ENCODE measurements around the gene CACNA2D1.
"Not testable (repeated sequence)": the region's sequence is repeated elsewhere in the genome, so short reads cannot be mapped to it uniquely, and the experiment has no call there.

CACNA2D1 gene

GRCh38 chr7:82393076-82393839, 50.3 kb downstream of the CACNA2D1 start:
- DNase-seq, result no peak
- H3K4me3 Mint-ChIP-seq, result no peak overlapping the region
- no peaks in the 10 kb centered on the region for H3K4me1 Mint-ChIP-seq (ENCODE audit: low read depth)
- no peaks in the 10 kb centered on the region for H3K36me3 Mint-ChIP-seq (ENCODE audit: low read depth)
- H3K9me3 Mint-ChIP-seq, result no peaks in the 10 kb centered on the region
- no peak overlapping the region for H3K27ac Mint-ChIP-seq
- H3K27me3 Mint-ChIP-seq, result no peaks in the 10 kb centered on the region

DNA sequence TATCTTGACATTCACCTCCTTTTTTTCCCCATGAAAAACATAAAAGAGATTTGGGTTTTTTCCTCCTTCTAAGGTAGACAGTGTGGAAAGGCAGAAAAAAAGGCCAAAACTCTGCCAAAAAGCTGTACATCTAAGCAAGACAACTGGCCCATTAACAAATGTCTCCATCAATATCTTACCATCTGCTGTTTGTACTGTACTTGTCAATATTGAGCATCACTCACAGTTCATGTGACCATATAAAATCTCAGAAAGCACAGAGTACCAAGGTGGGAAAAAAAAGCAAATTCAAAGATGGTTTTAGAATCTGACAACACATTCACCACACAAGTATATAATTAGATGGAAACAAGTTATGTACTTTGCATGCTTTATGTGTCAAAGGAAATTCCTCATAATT, 52.6 kb downstream of the CACNA2D1 start:
- no peaks in the 10 kb centered on the region for H3K36me3 Mint-ChIP-seq (ENCODE audit: low read depth)
- no peaks in the 10 kb centered on the region for H3K4me1 Mint-ChIP-seq (ENCODE audit: low read depth)
- no peak overlapping the region for H3K27ac Mint-ChIP-seq
- no peaks in the 10 kb centered on the region for H3K9me3 Mint-ChIP-seq
- DNase-seq, result no peak
- H3K27me3 Mint-ChIP-seq, result no peaks in the 10 kb centered on the region
- no peak overlapping the region for H3K4me3 Mint-ChIP-seq

DNA sequence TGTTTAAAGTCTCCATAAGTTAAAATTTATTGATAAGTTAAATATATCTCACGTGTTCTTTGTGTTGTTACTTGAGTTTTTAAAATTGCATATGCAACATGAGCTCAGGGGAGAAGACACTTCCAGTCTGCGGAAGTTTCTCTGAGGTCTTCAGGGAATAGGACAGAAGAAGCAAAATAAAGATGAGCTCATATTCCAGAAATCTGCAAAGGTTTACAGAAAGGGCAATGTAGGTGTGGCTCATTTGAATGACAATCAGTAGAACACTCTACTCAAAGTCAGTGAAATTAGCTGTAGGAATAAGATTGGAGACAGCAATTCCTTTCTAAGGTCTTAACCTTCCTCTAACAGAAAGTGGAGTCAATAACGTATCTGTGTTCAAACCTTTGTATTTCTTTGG, 53.7 kb downstream of the CACNA2D1 start:
- no peak overlapping the region for H3K4me3 Mint-ChIP-seq
- H3K27ac Mint-ChIP-seq, result no peak overlapping the region
- H3K4me1 Mint-ChIP-seq (ENCODE audit: low read depth), result no peaks in the 10 kb centered on the region
- no peaks in the 10 kb centered on the region for H3K9me3 Mint-ChIP-seq
- H3K27me3 Mint-ChIP-seq, result no peaks in the 10 kb centered on the region
- no peak for DNase-seq
- H3K36me3 Mint-ChIP-seq (ENCODE audit: low read depth), result no peaks in the 10 kb centered on the region

GRCh38 chr7:82388138-82388537, 55.4 kb downstream of the CACNA2D1 start:
- H3K36me3 Mint-ChIP-seq (ENCODE audit: low read depth), result no peaks in the 10 kb centered on the region
- H3K4me1 Mint-ChIP-seq (ENCODE audit: low read depth), result no peaks in the 10 kb centered on the region
- H3K9me3 Mint-ChIP-seq, result no peaks in the 10 kb centered on the region
- no peaks in the 10 kb centered on the region for H3K27me3 Mint-ChIP-seq
- DNase-seq, result no peak
- no peak overlapping the region for H3K4me3 Mint-ChIP-seq
- no peak overlapping the region for H3K27ac Mint-ChIP-seq

DNA sequence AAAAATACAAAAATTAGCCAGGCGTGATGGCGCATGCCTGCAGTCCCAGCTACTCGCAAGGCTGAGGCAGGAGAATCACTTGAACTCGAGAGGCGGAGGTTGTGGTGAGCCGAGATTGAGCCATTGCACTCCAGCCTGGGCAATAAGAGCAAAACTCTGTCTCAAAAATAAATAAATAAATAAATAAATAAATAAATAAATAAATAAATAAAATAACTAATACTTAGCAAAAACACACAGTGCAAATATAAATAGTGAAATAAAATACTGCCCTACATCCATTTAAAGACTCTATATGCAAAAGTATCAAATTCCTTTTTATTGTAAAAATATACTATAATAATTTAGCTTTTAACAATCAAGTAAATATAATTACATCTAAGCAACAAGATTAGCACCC, 57.0 kb downstream of the CACNA2D1 start:
- not testable (repeated sequence) for H3K36me3 Mint-ChIP-seq (ENCODE audit: low read depth); H3K9me3 Mint-ChIP-seq; H3K27ac Mint-ChIP-seq; DNase-seq; H3K4me3 Mint-ChIP-seq; H3K27me3 Mint-ChIP-seq; H3K4me1 Mint-ChIP-seq (ENCODE audit: low read depth)

GRCh38 chr7:82384779-82385178, 58.8 kb downstream of the CACNA2D1 start:
- DNase-seq, result no peak
- no peaks in the 10 kb centered on the region for H3K4me1 Mint-ChIP-seq (ENCODE audit: low read depth)
- no peaks in the 10 kb centered on the region for H3K27me3 Mint-ChIP-seq
- H3K9me3 Mint-ChIP-seq, result no peaks in the 10 kb centered on the region
- no peak overlapping the region for H3K4me3 Mint-ChIP-seq
- H3K27ac Mint-ChIP-seq, result no peak overlapping the region
- H3K36me3 Mint-ChIP-seq (ENCODE audit: low read depth), result no peaks in the 10 kb centered on the region

GRCh38 chr7:82384051-82384464, 59.5 kb downstream of the CACNA2D1 start:
- Mint-ChIP-seq H3K27ac (no peak overlapping the region), H3K4me3 (no peak overlapping the region), H3K36me3 (ENCODE audit: low read depth) (no peaks in the 10 kb centered on the region), H3K9me3 (no peaks in the 10 kb centered on the region), H3K4me1 (ENCODE audit: low read depth) (no peaks in the 10 kb centered on the region), H3K27me3 (no peaks in the 10 kb centered on the region)
- no peak for DNase-seq

DNA sequence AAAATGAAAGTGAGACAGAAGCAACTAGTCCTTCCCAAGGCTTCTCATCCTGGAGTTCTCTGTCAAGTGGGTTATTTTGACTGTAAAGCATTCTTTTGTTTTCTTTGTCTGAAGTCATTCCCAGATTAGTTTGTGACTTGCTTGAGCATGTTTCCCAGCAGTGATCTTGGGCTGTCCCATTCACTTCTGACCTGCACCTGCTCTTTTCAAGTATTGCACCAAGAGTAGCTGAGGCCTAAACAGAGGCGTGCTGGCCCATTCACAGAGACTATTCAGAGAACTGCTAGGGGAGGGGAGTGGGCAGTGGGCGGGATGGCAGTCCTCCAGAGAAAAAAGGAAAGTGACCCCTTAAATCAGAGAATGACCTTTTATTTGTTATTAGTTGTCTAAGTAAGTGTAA, 61.3 kb downstream of the CACNA2D1 start:
- Mint-ChIP-seq H3K27me3 (no peaks in the 10 kb centered on the region), H3K36me3 (ENCODE audit: low read depth) (no peaks in the 10 kb centered on the region), H3K9me3 (no peaks in the 10 kb centered on the region), H3K4me1 (ENCODE audit: low read depth) (no peaks in the 10 kb centered on the region), H3K27ac (no peak overlapping the region), H3K4me3 (no peak overlapping the region)
- no peak for DNase-seq

DNA sequence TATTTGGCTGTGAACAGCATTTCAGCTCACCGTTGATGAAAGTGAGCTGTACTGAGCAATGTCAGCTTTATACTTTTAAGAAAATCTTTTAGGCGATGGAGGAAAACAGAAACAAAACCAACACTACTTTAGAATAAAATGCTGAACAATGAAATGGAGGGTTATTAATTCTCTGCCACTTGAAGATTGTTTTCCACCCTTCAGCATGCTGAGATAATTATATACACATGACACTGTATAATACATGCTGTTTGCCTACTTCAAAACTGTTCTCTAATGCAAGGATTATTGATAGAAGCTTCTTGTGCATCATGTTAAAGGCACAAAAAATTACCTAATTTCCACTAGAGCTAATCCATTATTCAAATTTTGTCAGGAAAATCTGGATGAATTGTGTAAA, 66.8 kb downstream of the CACNA2D1 start:
- Mint-ChIP-seq H3K9me3 (no peaks in the 10 kb centered on the region), H3K4me3 (no peak overlapping the region), H3K4me1 (ENCODE audit: low read depth) (no peaks in the 10 kb centered on the region), H3K27me3 (no peaks in the 10 kb centered on the region), H3K36me3 (ENCODE audit: low read depth) (no peaks in the 10 kb centered on the region), H3K27ac (no peak overlapping the region)
- no peak for DNase-seq

GRCh38 chr7:82375713-82376112, 67.9 kb downstream of the CACNA2D1 start:
- Mint-ChIP-seq H3K27me3 (no peaks in the 10 kb centered on the region), H3K9me3 (no peaks in the 10 kb centered on the region), H3K4me1 (ENCODE audit: low read depth) (no peaks in the 10 kb centered on the region), H3K27ac (no peak overlapping the region), H3K4me3 (no peak overlapping the region), H3K36me3 (ENCODE audit: low read depth) (no peaks in the 10 kb centered on the region)
- no peak for DNase-seq

GRCh38 chr7:82375129-82375528, 68.4 kb downstream of the CACNA2D1 start:
- Mint-ChIP-seq H3K4me1 (ENCODE audit: low read depth) (no peaks in the 10 kb centered on the region), H3K36me3 (ENCODE audit: low read depth) (no peaks in the 10 kb centered on the region), H3K4me3 (no peak overlapping the region), H3K27me3 (no peaks in the 10 kb centered on the region), H3K27ac (no peak overlapping the region), H3K9me3 (no peaks in the 10 kb centered on the region)
- no peak for DNase-seq

- Mint-ChIP-seq H3K27ac (no peak overlapping the region), H3K4me3 (no peak overlapping the region), H3K36me3 (ENCODE audit: low read depth) (no peaks in the 10 kb centered on the region), H3K4me1 (ENCODE audit: low read depth) (no peaks in the 10 kb centered on the region), H3K9me3 (no peaks in the 10 kb centered on the region), H3K27me3 (no peaks in the 10 kb centered on the region)
- no peak for DNase-seq
Observed at GRCh38 chr7:82373926-82374635, 69.5 kb downstream of the CACNA2D1 start.

DNA sequence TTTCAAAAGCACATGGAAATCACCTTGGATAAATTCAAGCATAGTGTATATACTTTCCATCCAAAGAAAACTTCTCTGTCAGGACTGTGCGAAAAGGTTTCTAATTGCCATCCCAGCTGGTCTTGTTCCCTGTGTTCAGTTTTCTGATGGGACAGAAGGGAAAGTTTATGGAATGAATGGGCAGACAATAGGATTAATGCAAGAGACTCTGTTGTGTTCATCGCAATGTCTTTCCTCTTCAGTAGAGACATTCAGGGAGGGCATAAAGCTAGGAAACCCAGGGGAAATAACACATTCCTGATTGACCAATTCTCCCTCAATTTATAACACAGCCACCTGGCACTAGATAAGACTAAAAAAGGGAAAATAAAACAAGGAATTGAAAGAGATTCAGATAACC, 78.9 kb downstream of the CACNA2D1 start:
- H3K9me3 Mint-ChIP-seq, result no peaks in the 10 kb centered on the region
- no peaks in the 10 kb centered on the region for H3K4me1 Mint-ChIP-seq (ENCODE audit: low read depth)
- DNase-seq, result no peak

GRCh38 chr7:82364048-82364447, 79.5 kb downstream of the CACNA2D1 start:
- Mint-ChIP-seq H3K27ac (no peak overlapping the region), H3K4me3 (no peak overlapping the region), H3K27me3 (no peaks in the 10 kb centered on the region), H3K36me3 (ENCODE audit: low read depth) (no peaks in the 10 kb centered on the region), H3K4me1 (ENCODE audit: low read depth) (no peaks in the 10 kb centered on the region), H3K9me3 (no peaks in the 10 kb centered on the region)
- DNase-seq, result no peak

More for the DNA sequence above, 78.9 kb downstream of the CACNA2D1 start:
- Mint-ChIP-seq H3K27ac (no peak overlapping the region), H3K27me3 (no peaks in the 10 kb centered on the region), H3K4me3 (no peak overlapping the region), H3K36me3 (ENCODE audit: low read depth) (no peaks in the 10 kb centered on the region)

DNA sequence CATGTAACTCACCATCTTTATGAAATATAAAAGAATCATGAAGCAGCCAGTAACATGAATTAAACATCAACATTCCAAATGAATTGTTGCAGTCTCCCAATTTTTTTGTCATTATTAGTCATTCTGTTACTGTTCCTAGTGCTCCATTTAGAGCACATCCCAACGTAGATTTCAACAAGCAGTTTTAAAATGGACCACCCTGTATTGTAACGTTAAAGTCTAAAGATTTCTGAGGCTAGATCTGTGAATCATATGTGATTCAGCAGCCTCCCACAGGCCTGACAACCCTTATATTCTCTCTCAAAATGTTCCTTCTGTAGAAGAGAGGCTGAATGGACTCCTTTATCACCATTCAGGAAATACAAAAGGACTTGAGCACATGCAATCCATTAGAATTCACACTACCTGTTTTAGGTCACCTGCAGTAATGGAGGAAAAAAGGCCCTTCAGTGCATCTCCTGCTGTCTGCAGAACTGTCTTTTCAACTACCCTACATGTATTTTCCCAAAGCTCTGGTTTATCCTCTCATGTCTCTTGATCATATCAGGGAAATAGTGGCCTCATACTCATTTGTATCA, 81.4 kb downstream of the CACNA2D1 start:
- no peaks in the 10 kb centered on the region for H3K4me1 Mint-ChIP-seq (ENCODE audit: low read depth)
- DNase-seq, result no peak
- H3K36me3 Mint-ChIP-seq (ENCODE audit: low read depth), result no peaks in the 10 kb centered on the region
- no peak overlapping the region for H3K27ac Mint-ChIP-seq
- no peaks in the 10 kb centered on the region for H3K27me3 Mint-ChIP-seq
- no peak overlapping the region for H3K4me3 Mint-ChIP-seq
- H3K9me3 Mint-ChIP-seq, result no peaks in the 10 kb centered on the region
